GM19455 (cell line): ENCODE data around the gene UNC5A.

Experiments used
- ATAC-seq: cut with Tn5 transposase; IDR thresholded peaks from one replicate; pipeline ENCODE4 v1.9.1; 2021; ENCODE audit not compliant: unreplicated experiment

Gene UNC5A

DNA sequence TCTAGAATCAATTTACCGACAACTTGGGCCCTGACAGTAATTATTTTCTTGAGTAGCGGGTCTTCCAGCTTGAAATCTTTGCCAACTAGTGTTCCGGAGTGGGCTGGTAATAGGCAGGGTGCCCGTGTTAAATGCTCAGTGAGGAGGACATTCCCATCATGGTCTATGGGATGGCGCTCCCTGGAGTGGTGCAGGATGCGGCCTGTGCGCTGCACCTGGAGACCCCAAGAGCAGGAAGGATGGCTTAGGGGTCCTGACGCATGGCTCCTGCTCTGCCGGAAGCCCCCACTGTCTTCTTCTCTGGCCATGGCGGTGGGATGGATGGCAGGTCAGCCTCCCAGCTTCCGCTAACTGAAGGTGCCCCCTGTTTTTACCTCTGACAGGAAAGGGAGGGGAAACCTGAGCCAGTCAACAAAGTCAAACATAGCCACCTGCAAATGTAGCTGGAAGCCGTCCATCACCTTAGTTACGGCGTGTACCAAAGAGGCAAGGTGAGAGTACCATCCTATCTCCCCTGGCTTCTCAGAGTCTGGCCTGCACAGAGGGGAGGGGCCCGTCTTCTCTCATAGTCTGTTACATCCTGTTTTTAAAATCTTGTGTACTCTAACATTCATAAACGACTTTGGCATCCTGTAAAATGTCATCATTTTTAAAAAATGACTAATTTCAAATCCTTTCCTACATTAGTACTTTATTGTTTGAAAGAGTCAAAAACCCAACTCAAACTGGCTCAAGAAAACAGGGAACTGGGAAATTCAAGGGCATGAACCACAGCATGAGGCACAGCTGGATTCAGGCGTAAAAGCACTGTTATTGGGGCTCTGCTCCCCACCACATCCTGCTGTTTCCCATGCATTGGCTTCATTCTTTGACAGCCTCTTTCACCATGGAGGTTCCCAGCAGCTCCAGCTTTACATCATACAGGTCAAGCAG, 28.5 kb upstream of the UNC5A start:
- no peak for ATAC-seq

- no peak for ATAC-seq
These were observed 25.9 kb upstream of the UNC5A start for GRCh38 chr5:176784218-176785165.

- no peak for ATAC-seq
These were observed 24.9 kb upstream of the UNC5A start for GRCh38 chr5:176785184-176786145.

DNA sequence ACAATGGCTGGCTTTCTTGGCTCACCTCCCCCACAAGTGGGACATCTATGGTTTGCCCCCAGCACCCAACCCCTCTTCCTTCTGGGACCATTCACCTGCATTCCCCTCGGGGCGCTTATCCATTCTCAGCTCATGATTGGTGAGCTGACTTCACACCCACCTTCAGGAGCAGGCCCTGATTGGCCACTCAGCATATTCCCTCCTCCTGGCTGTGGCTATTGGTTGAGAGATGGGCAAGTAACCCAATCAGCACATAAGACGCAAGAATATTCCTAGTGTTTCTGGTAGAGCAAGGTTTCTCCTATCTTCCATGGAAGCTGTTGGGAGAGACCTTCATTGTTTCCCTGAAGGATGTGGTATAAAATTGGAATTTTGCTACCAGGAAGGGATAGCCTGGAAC, 22.7 kb upstream of the UNC5A start:
- ATAC-seq = no peak

DNA sequence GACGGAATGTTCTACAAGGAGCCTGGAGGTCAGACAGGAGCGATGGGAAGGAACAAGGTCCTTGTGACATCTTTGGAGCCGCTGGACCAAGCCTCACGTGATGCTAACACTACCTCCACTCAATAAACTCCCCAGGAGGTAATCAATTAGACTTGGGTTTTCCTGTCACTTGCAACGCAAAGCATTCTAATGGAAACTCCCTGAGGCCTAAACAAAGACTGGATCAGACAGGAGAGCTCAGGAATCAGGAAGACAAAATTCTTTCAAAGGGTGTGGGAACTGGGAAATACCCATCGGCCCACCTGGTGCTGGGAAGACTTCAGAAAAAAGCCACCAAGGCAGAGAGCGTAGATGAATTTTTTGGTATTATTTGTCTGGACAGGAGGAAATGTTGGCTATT, 22.3 kb upstream of the UNC5A start:
- ATAC-seq = no peak

DNA sequence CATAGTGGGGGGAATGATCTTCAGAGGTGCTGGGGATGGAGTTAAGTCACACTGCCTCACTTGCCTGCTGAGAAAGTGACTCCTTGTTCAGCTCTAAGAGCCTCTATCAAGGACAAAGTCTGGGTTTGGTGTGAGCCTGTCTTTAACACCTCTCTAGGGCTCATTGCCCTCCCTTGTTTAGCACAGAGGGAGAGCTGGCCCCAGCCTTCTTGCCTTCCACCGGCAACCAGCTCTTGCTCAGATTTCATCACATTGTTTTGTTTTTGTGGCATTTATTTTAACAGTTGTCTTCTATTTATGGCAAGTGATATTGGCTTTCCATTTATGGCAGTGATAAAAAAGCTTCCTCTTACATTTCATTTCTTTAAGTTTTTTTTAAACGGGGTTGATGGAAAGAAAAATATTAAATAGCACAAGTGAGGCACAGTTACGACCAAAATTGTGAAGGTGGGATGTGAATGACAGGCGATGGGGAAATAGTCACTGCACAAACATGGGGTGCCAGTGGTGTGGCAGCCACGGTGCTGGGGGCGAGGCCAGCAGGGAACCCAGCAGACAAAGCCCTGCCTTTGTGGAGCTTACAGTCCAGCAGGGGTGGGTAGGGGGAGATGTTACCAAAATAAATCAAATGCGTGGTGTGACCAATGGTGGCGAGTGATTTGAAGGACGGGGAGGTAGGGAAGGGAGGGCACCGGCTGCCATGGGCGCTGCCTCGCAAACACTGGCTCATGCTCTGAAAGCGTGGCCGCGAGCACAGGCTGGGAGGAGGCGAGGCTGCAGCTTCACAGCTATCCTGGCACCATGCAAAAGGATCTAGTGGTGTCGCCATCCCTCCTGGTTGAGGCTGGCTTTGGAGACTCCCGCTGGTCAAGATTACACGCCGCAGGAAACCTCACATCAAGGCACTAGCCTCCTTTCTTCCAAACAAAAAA, 21.2 kb upstream of the UNC5A start:
- no peak for ATAC-seq

GRCh38 chr5:176789873-176790615, 20.3 kb upstream of the UNC5A start:
- no peak for ATAC-seq

DNA sequence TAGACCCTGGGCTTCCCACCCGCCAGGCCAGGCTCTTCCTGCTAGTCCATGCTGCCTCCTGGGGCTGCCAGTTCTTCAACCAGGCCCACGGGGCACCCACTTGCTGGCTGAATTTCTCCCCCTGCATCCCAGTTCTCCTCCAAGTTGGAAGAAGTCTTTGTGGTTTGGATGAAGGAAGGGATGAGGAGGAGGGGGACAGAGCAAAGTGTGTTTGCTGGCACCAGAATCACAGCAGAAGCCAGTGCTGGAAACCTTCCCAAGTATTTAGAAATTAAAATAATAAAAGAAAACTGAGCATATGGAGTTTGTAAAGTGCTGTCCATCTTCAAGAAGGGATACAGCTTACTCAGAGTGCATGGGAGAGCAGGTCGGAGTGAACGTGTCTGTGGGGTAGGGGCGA, 19.4 kb upstream of the UNC5A start:
- ATAC-seq = no peak

- no peak for ATAC-seq
These were observed 17.6 kb upstream of the UNC5A start for GRCh38 chr5:176792655-176793342.

- ATAC-seq = no peak
These were observed 17.0 kb upstream of the UNC5A start for GRCh38 chr5:176793343-176793699.

GRCh38 chr5:176793736-176794135, 16.6 kb upstream of the UNC5A start:
- no peak for ATAC-seq

DNA sequence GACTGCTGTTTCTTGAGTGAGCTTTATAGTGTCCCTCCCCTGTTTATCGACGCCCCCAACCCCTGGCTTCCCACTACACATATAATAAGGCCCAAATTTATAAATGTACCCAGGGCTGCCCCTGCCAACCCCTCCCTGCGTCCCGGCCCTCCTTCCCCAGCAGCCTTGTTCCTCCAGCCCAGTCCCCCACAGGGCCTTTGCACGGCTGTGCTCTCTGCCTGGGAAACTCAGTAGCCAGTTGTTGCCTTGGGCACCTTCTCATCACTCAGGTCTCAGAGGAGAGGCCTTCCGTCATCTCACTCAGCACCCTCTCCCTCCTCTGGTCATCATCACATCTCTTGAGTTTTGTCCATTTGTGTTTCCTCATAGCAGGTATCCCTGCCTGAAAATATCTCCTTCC, 15.8 kb upstream of the UNC5A start:
- no peak for ATAC-seq

GRCh38 chr5:176796411-176796810, 13.9 kb upstream of the UNC5A start:
- no peak for ATAC-seq

DNA sequence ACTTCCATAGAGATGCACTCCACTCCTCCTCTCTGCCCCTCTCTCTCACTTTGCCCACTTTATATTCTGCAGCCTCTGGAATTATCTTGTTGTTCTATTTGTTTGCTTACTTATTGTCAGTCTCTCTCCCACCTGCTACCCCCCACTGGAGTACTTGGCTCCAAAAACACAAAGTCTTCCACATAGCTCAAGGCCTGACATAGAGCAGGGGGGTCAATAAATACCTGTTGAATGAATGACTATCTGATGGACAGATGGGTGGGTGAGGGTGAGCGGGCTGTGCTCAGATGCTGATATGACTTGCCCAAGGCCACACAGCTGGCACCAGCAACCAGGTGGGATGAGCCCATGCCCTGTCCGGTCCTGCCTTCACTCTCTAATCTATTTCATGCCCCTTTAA, 13.4 kb upstream of the UNC5A start:
- ATAC-seq = no peak

- ATAC-seq = no peak
These were observed 12.8 kb upstream of the UNC5A start for GRCh38 chr5:176797456-176798050.

GRCh38 chr5:176798086-176798876, 12.1 kb upstream of the UNC5A start:
- ATAC-seq = no peak

- no peak for ATAC-seq
These were observed 11.4 kb upstream of the UNC5A start for GRCh38 chr5:176798949-176799348.
